ENCODE results near the gene PALLD.
A peak's percentile ranks its signal among the peaks of the same experiment; 100 is the strongest.

PALLD gene

GRCh38 chr4:168560184-168561180 is 63.6 kb downstream of the PALLD start:
- DNase-seq = peak in 1 of 2 experiments; percentile 11

GRCh38 chr4:168562041-168562571 is 65.3 kb downstream of the PALLD start:
- DNase-seq = no peak

- DNase-seq = no peak
These were observed 67.2 kb downstream of the PALLD start for GRCh38 chr4:168564023-168564422.

GRCh38 chr4:168565130-168565529 is 68.3 kb downstream of the PALLD start:
- no peak for DNase-seq

GRCh38 chr4:168566726-168567125 is 69.9 kb downstream of the PALLD start:
- DNase-seq = no peak

- DNase-seq = peak; percentile 46 to 68
These were observed 72.4 kb downstream of the PALLD start for GRCh38 chr4:168569066-168569930.

GRCh38 chr4:168569931-168570276 is 73.1 kb downstream of the PALLD start:
- DNase-seq = no peak

- DNase-seq = no peak
These were observed 73.6 kb downstream of the PALLD start for GRCh38 chr4:168570466-168570865.

GRCh38 chr4:168572002-168572401 is 75.2 kb downstream of the PALLD start:
- DNase-seq = no peak

- no peak for DNase-seq
These were observed 77.0 kb downstream of the PALLD start for GRCh38 chr4:168573870-168574269.

GRCh38 chr4:168574581-168575295 is 77.9 kb downstream of the PALLD start:
- DNase-seq = peak; percentile 8 to 59

GRCh38 chr4:168575473-168575872 is 78.6 kb downstream of the PALLD start:
- DNase-seq = no peak

GRCh38 chr4:168577624-168578023 is 80.8 kb downstream of the PALLD start:
- DNase-seq = no peak

GRCh38 chr4:168580228-168580627 is 83.4 kb downstream of the PALLD start:
- DNase-seq = no peak

GRCh38 chr4:168584321-168584771 is 87.5 kb downstream of the PALLD start:
- DNase-seq = no peak

GRCh38 chr4:168585168-168586091 is 88.6 kb downstream of the PALLD start:
- peak; percentile 11 to 45 for DNase-seq

GRCh38 chr4:168586926-168587325 is 90.1 kb downstream of the PALLD start:
- DNase-seq = no peak

- no peak for DNase-seq
These were observed 90.7 kb downstream of the PALLD start for GRCh38 chr4:168587411-168588125.

- no peak for DNase-seq
These were observed 92.2 kb downstream of the PALLD start for GRCh38 chr4:168588916-168589531.

GRCh38 chr4:168592676-168593075 is 95.8 kb downstream of the PALLD start:
- no peak for DNase-seq

All from NCI-H524 (cell line).